ENCODE results near the gene MAN2A1.

Gene MAN2A1

GRCh38 chr5:109682383-109682782 lies 7.3 kb upstream of the MAN2A1 start:
- no peak for DNase-seq

GRCh38 chr5:109685916-109686315 lies 3.8 kb upstream of the MAN2A1 start:
- no peak for DNase-seq

GRCh38 chr5:109688630-109688969 lies 1.1 kb upstream of the MAN2A1 start:
- DNase-seq = peak; percentile 30

GRCh38 chr5:109688970-109689739 lies 572 bp upstream of the MAN2A1 start:
- peak; percentile 77 for DNase-seq

- no peak for DNase-seq
These were observed 681 bp downstream of the MAN2A1 start for GRCh38 chr5:109690242-109690974.

- peak; percentile 64 for DNase-seq
These were observed 1.3 kb downstream of the MAN2A1 start for GRCh38 chr5:109690975-109691574.

- DNase-seq = no peak
These were observed 2.3 kb downstream of the MAN2A1 start for GRCh38 chr5:109691996-109692395.

GRCh38 chr5:109692852-109693251 lies 3.1 kb downstream of the MAN2A1 start:
- no peak for DNase-seq

- DNase-seq = no peak
These were observed 4.0 kb downstream of the MAN2A1 start for GRCh38 chr5:109693535-109694400.

- no peak for DNase-seq
These were observed 4.7 kb downstream of the MAN2A1 start for GRCh38 chr5:109694451-109694891.

GRCh38 chr5:109695005-109695926 lies 5.5 kb downstream of the MAN2A1 start:
- no peak for DNase-seq

GRCh38 chr5:109697339-109697738 lies 7.6 kb downstream of the MAN2A1 start:
- DNase-seq = no peak

GRCh38 chr5:109700516-109701153 lies 10.9 kb downstream of the MAN2A1 start:
- DNase-seq = no peak

GRCh38 chr5:109701252-109701651 lies 11.5 kb downstream of the MAN2A1 start:
- DNase-seq = no peak

- DNase-seq = no peak
These were observed 12.1 kb downstream of the MAN2A1 start for GRCh38 chr5:109701792-109702191.

GRCh38 chr5:109703166-109703565 lies 13.4 kb downstream of the MAN2A1 start:
- no peak for DNase-seq

GRCh38 chr5:109703829-109704228 lies 14.1 kb downstream of the MAN2A1 start:
- no peak for DNase-seq

- DNase-seq = no peak
These were observed 14.7 kb downstream of the MAN2A1 start for GRCh38 chr5:109704282-109704952.

- no peak for DNase-seq
These were observed 15.9 kb downstream of the MAN2A1 start for GRCh38 chr5:109705596-109705995.

- DNase-seq = no peak
These were observed 16.4 kb downstream of the MAN2A1 start for GRCh38 chr5:109706095-109706494.

- DNase-seq = no peak
These were observed 17.8 kb downstream of the MAN2A1 start for GRCh38 chr5:109707531-109707930.

Measured in central memory CD4-positive, alpha-beta T cell (primary cell).